ENCODE results near the gene R3HDM4.

The R3HDM4 gene

DNA sequence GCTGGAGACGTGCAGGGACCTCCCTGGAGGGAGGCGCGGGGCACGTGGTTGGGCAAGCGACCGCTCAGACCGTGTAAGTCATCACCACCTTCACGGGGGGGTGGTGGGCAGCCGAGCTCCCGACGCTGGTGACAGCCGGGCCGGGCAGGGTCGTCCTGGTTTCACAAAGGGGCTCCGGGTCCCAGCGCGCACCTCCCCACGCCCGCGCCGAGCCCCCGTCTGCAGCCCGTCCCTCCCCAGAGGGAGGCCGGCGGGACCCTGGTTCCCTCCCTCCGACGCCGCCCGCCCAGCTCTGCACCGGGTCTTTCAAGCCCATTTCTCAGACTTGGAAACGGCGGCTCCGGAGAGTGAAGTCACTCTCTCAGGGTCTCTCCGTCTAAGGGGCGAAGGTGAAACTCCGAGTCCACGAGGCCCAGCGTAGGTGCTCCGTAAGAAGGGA is 12.1 kb upstream of the R3HDM4 start:
- ChIA-PET CTCF (interaction anchor here (0.6 kb wide), 1 partner anchor 57 kb away, joined by 4 read pairs; no protein-coding TSS in a partner anchor), POLR2A (no interaction called here)
- 0 out of 2 replicates have a peak, but pooled peaks have one; percentile 7 for TF ChIP-seq FOXM1 (IDR thresholded peaks at IDR 0.05; ENCODE audit: borderline replicate concordance)
- no peak for TF ChIP-seq SUZ12 (IDR thresholded peaks at IDR 0.05)
- TF ChIP-seq CTBP1 (IDR thresholded peaks at IDR 0.05; ENCODE audit: borderline replicate concordance): no peak
- TF ChIP-seq TARDBP (IDR thresholded peaks at IDR 0.05): no peak
- TF ChIP-seq ZNF384 (IDR thresholded peaks at IDR 0.05): no peak
- no peak for TF ChIP-seq FOXK2 (IDR thresholded peaks at IDR 0.05)
- TF ChIP-seq ELF4 (IDR thresholded peaks at IDR 0.05): no peak
- TF ChIP-seq HDGF (IDR thresholded peaks at IDR 0.05; ENCODE audit: borderline replicate concordance): no peak
- peak; percentile 32 for TF ChIP-seq L3MBTL2 (conservative IDR thresholded peaks at IDR 0.05)
- no peak for DNase-seq (ENCODE audit: extremely low spot score)

GRCh38 chr19:924553-925086 is 11.6 kb upstream of the R3HDM4 start:
- ChIA-PET POLR2A (interaction anchor here (1.2 kb wide), 1 partner anchor 344 kb away, joined by 4 read pairs; the partner anchor contains the start of gene CIRBP), CTCF (interaction anchor here (0.6 kb wide), 2 partner anchors 57 to 581 kb away, joined by 4 read pairs; no protein-coding TSS in a partner anchor)
- no peak for DNase-seq (ENCODE audit: extremely low spot score)
- TF ChIP-seq SP1 (IDR thresholded peaks at IDR 0.05) (no peak), HDGF (IDR thresholded peaks at IDR 0.05; ENCODE audit: borderline replicate concordance) (no peak), ELF4 (IDR thresholded peaks at IDR 0.05) (no peak), SUZ12 (IDR thresholded peaks at IDR 0.05) (no peak), LEF1 (IDR thresholded peaks at IDR 0.05; ENCODE audit: borderline replicate concordance) (no peak), L3MBTL2 (conservative IDR thresholded peaks at IDR 0.05) (peak; percentile 91), FOXM1 (IDR thresholded peaks at IDR 0.05; ENCODE audit: borderline replicate concordance) (no peak), CTBP1 (IDR thresholded peaks at IDR 0.05; ENCODE audit: borderline replicate concordance) (no peak)
- TF ChIP-seq, protein P1, sequence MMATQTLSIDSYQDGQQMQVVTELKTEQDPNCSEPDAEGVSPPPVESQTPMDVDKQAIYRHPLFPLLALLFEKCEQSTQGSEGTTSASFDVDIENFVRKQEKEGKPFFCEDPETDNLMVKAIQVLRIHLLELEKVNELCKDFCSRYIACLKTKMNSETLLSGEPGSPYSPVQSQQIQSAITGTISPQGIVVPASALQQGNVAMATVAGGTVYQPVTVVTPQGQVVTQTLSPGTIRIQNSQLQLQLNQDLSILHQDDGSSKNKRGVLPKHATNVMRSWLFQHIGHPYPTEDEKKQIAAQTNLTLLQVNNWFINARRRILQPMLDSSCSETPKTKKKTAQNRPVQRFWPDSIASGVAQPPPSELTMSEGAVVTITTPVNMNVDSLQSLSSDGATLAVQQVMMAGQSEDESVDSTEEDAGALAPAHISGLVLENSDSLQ (IDR thresholded peaks at IDR 0.05): peak; percentile 73; the same call in 1 of the 2 replicates

GRCh38 chr19:920051-920864 is 7.2 kb upstream of the R3HDM4 start:
- no peak for DNase-seq (ENCODE audit: extremely low spot score)
- ChIA-PET POLR2A (interaction anchor here (0.6 to 1.1 kb wide), 3 partner anchors 12 to 122 kb away, joined by 3 to 4 read pairs (median 4); partner anchors contain the start of gene WDR18), CTCF (interaction anchor here (1.4 kb wide), 1 partner anchor 64 kb away, joined by 4 read pairs; the partner anchor contains the start of gene WDR18)
- TF ChIP-seq FOXA1 (IDR thresholded peaks at IDR 0.05) (no peak), ZNF384 (IDR thresholded peaks at IDR 0.05) (no peak), LEF1 (IDR thresholded peaks at IDR 0.05; ENCODE audit: borderline replicate concordance) (no peak), ELF4 (IDR thresholded peaks at IDR 0.05) (no peak), BHLHE40 (IDR thresholded peaks at IDR 0.05; ENCODE audit: borderline replicate concordance) (no peak), CTBP1 (IDR thresholded peaks at IDR 0.05; ENCODE audit: borderline replicate concordance) (no peak), SUZ12 (IDR thresholded peaks at IDR 0.05) (no peak), TARDBP (IDR thresholded peaks at IDR 0.05) (no peak), FOXK2 (IDR thresholded peaks at IDR 0.05) (no peak), HDGF (IDR thresholded peaks at IDR 0.05; ENCODE audit: borderline replicate concordance) (no peak)

- CTCF ChIA-PET: no interaction called here
- POLR2A ChIA-PET: interaction anchor here (0.6 to 1.1 kb wide), 3 partner anchors 11 to 121 kb away, joined by 3 to 4 read pairs (median 4); partner anchors contain the start of gene WDR18
- DNase-seq (ENCODE audit: extremely low spot score): no peak
- TF ChIP-seq, protein P1 (IDR thresholded peaks at IDR 0.05): no peak
- TF ChIP-seq SUZ12 (IDR thresholded peaks at IDR 0.05) (no peak), FOXM1 (IDR thresholded peaks at IDR 0.05; ENCODE audit: borderline replicate concordance) (no peak), LEF1 (IDR thresholded peaks at IDR 0.05; ENCODE audit: borderline replicate concordance) (no peak), BHLHE40 (IDR thresholded peaks at IDR 0.05; ENCODE audit: borderline replicate concordance) (no peak), ELF4 (IDR thresholded peaks at IDR 0.05) (no peak), CTBP1 (IDR thresholded peaks at IDR 0.05; ENCODE audit: borderline replicate concordance) (no peak), HDGF (IDR thresholded peaks at IDR 0.05; ENCODE audit: borderline replicate concordance) (no peak), TARDBP (IDR thresholded peaks at IDR 0.05) (no peak), ARNT (IDR thresholded peaks at IDR 0.05) (no peak), NFRKB (IDR thresholded peaks at IDR 0.05) (no peak), FOXK2 (IDR thresholded peaks at IDR 0.05) (no peak), L3MBTL2 (conservative IDR thresholded peaks at IDR 0.05) (no peak), SP1 (IDR thresholded peaks at IDR 0.05) (no peak), ZNF384 (IDR thresholded peaks at IDR 0.05) (no peak), FOXA1 (IDR thresholded peaks at IDR 0.05) (no peak)
Measured at GRCh38 chr19:919199-920050, 6.4 kb upstream of the R3HDM4 start.

DNA sequence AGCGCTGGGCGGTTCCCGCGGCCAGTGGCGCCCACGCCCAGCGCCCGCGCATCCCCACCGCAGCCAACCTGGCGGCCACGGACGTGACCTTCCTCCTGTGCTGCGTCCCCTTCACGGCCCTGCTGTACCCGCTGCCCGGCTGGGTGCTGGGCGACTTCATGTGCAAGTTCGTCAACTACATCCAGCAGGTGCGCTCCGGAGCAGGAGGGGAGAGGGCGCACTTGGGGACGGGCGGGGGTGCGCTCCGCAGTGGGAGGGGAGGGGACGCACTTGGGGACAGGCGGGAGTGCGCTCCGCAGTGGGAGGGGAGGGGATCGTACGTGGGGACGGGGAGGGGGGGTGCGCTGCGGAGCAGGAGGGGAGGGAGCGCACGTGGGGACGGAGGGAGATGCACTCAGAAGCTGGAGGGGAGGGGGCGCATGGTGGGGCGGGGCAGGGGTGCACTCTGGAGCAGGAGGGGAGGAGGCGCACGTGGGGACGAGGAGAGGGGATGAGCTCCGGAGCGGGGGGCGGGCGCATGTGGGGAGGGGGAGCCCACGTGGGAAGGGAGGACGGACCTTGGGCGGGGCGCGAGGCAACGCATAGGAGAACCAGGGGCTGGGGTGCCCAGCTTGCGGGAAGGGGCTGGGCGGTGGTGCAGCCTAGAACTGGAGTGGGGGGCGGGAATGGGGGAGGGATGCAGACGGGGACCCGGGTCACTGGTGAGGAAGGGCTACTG is 5.6 kb upstream of the R3HDM4 start:
- no peak for DNase-seq (ENCODE audit: extremely low spot score)
- POLR2A ChIA-PET: no interaction called here
- CTCF ChIA-PET: no interaction called here
- TF ChIP-seq ARNT (IDR thresholded peaks at IDR 0.05): no peak
- TF ChIP-seq CTBP1 (IDR thresholded peaks at IDR 0.05; ENCODE audit: borderline replicate concordance): no peak
- TF ChIP-seq TARDBP (IDR thresholded peaks at IDR 0.05): no peak
- TF ChIP-seq BHLHE40 (IDR thresholded peaks at IDR 0.05; ENCODE audit: borderline replicate concordance): no peak
- no peak for TF ChIP-seq SP1 (IDR thresholded peaks at IDR 0.05)
- TF ChIP-seq LEF1 (IDR thresholded peaks at IDR 0.05; ENCODE audit: borderline replicate concordance): no peak

Measured in HEK293T (cell line).